Natural killer cell (primary cell): ENCODE results near the gene CRYGS. TPM values are rescaled to one million over a fixed set of nuclear protein-coding genes. Genes with fewer than 3 reads are reported as not detected.

Experiments
- ATAC-seq, 3 donors: fragments of 150-1000 bp in 2 of 3; fragments of 200-7000 bp in 1 of 3; cut with Tn5 transposase; 1 replicate in 1 of 3; 2 replicates in 2 of 3; pipeline ENCODE4 v1.10.0; 2021; ENCODE audit warnings: mild to moderate bottlenecking in 2 of 3, moderate library complexity in 2 of 3
- DNase-seq, 2 donors: peaks; one replicate each; pipeline versions ENCODE4 v3.0.0 to v3.0.0-alpha.2; 2013 to 2021; ENCODE audit warnings: mixed read lengths in 1 of 2
- H3K27ac ChIP-seq: one replicate; pipeline ENCODE4 v1.5.1; 2013; ENCODE audit warnings: mild to moderate bottlenecking, low read length
- H3K27me3 ChIP-seq: one replicate; pipeline ENCODE4 v1.6.1; 2013; ENCODE audit warnings: low read length; ENCODE audit not compliant: control insufficient read depth, insufficient read depth
- H3K36me3 ChIP-seq: one replicate; pipeline ENCODE4 v1.6.1; 2013; ENCODE audit warnings: low read length; ENCODE audit not compliant: control insufficient read depth, insufficient read depth
- H3K4me1 ChIP-seq: one replicate; pipeline ENCODE4 v1.6.1; 2013; ENCODE audit warnings: low read length; ENCODE audit not compliant: control insufficient read depth, insufficient read depth
- H3K4me3 ChIP-seq: one replicate; pipeline ENCODE4 v1.5.1; 2013; ENCODE audit warnings: low read length
- H3K9me3 ChIP-seq: one replicate; pipeline ENCODE4 v1.6.1; 2013; ENCODE audit warnings: low read length; ENCODE audit not compliant: control insufficient read depth, insufficient read depth
- H3K27ac Mint-ChIP-seq, 2 donors: one replicate each; pipeline ENCODE4 v1.8.0; 2022; ENCODE audit warnings: mild to moderate bottlenecking in 2 of 2, mixed read lengths in 2 of 2, moderate library complexity in 1 of 2
- H3K27me3 Mint-ChIP-seq, 2 donors: one replicate each; pipeline ENCODE4 v1.8.0; 2022; ENCODE audit warnings: low read depth in 2 of 2, mixed read lengths in 2 of 2
- H3K36me3 Mint-ChIP-seq: one replicate; pipeline ENCODE4 v1.8.0; 2022; ENCODE audit warnings: mixed read lengths
- H3K4me1 Mint-ChIP-seq, 2 donors: one replicate each; pipeline ENCODE4 v1.8.0; 2022; ENCODE audit warnings: mixed read lengths in 2 of 2
- H3K4me3 Mint-ChIP-seq: one replicate; pipeline ENCODE4 v1.8.0; 2022; ENCODE audit warnings: mild to moderate bottlenecking, moderate library complexity, mixed read lengths
- H3K9me3 Mint-ChIP-seq, 2 donors: one replicate each; pipeline ENCODE4 v1.8.0; 2022; ENCODE audit warnings: mixed read lengths in 2 of 2
- CTCF ChIP-seq: fragments of 200-600 bp; IDR thresholded peaks from one replicate; pipeline ENCODE4 v1.8.0; 2022; ENCODE audit warnings: antibody characterized with exemption
- WGBS: methylation state at CpG from one replicate; pipeline ENCODE4 v1.1.7; 2013; ENCODE audit warnings: missing lambda C conversion rate; ENCODE audit not compliant: insufficient coverage; 5-methylcytosine and 5-hydroxymethylcytosine counted together
- intact Hi-C: fragments of 100-400 bp; cut with micrococcal nuclease; formaldehyde crosslinking; loops from one replicate; pipeline ENCODE4 v1.14.2; 2022
- total RNA-seq, 4 donors: library from RNA; stranded (reverse); fragments of 120-200 nt in 1 of 4; gene quantifications; one replicate each; pipeline versions ENCODE4 v1.2.3 to v1.2.4, GENCODE V29; 2013 to 2022

CRYGS gene
- total RNA-seq, 3 donors from 2014 or later (not counting 1 experiment from before 2014, with no cell fraction given): 2.1 to 3.4 (median 2.5) TPM

DNA sequence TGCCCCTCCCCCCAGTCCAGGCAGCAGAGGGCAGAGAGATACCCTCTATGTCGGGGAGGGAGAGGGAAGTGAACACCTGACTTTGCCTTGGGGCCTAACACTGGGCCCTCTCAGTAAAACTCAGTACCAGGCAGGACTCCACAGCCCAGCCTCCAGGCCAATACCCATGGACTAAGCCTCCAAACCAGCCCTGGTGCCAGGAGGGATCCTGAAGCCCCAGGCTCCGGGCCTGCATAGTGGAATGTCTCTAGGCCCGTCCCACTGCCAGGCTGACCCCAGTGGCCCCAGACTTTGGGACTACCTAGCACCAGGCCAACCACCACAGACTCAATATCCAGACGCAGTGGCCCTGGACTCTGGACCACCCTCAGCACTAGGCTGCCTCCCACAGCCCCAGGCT is 46.6 kb downstream of the CRYGS start:
- H3K27ac Mint-ChIP-seq: no peak overlapping the region
- H3K27ac ChIP-seq: no peak overlapping the region
- ATAC-seq (peak in 1 of 3 donors; percentile 30), DNase-seq (no peak)
- no peak overlapping the region for H3K4me3 ChIP-seq
- no peaks in the 10 kb centered on the region for H3K9me3 ChIP-seq
- no peaks in the 10 kb centered on the region for H3K36me3 Mint-ChIP-seq
- H3K4me1 ChIP-seq: no peaks in the 10 kb centered on the region
- H3K4me1 Mint-ChIP-seq: peaks cover under 1 to 2% of the 10 kb centered on the region in 2 donors
- intact Hi-C loops: no loop called here
- H3K9me3 Mint-ChIP-seq: no peaks in the 10 kb centered on the region
- peaks cover 0 to 17% of the 10 kb centered on the region in 2 donors for H3K27me3 Mint-ChIP-seq
- no peak for TF ChIP-seq CTCF
- no peak overlapping the region for H3K4me3 Mint-ChIP-seq
- no peaks in the 10 kb centered on the region for H3K27me3 ChIP-seq
- H3K36me3 ChIP-seq: no peaks in the 10 kb centered on the region
- 96% methylated on average over 4 of the region's 4 CpGs for WGBS

DNA sequence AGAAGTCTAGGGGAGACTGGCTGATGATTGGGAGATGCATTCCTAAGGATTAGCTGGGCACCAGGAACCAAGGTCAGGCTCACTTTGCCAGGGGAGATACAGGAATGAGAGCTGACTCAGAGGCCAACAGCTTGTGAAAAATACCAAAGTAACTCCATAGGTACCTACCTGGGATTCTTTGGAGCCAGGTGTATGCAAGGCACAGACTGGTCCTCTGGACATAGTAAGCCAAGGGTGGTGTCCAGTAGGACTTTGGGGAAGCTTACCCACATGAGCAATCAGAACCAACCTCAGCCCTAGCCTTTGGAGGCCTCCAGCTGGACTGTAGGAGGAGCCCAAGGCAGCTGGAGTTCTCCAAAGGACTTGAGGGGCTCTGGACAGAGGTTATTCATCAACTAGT is 47.5 kb downstream of the CRYGS start:
- Mint-ChIP-seq H3K9me3 (no peaks in the 10 kb centered on the region), H3K27me3 (peaks cover 0 to 17% of the 10 kb centered on the region in 2 donors), H3K36me3 (no peaks in the 10 kb centered on the region), H3K4me3 (no peak overlapping the region), H3K27ac (no peak overlapping the region), H3K4me1 (no peaks in the 10 kb centered on the region)
- no peak overlapping the region for H3K27ac ChIP-seq
- no peak for ATAC-seq
- no peak for DNase-seq
- intact Hi-C loops: no loop called here
- no peaks in the 10 kb centered on the region for H3K4me1 ChIP-seq
- no peak overlapping the region for H3K4me3 ChIP-seq
- H3K27me3 ChIP-seq: no peaks in the 10 kb centered on the region
- no peak for TF ChIP-seq CTCF
- no peaks in the 10 kb centered on the region for H3K9me3 ChIP-seq
- H3K36me3 ChIP-seq: no peaks in the 10 kb centered on the region

- H3K36me3 ChIP-seq: no peaks in the 10 kb centered on the region
- no peaks in the 10 kb centered on the region for H3K9me3 ChIP-seq
- no peaks in the 10 kb centered on the region for H3K9me3 Mint-ChIP-seq
- DNase-seq (no peak), ATAC-seq (no peak)
- H3K36me3 Mint-ChIP-seq: no peaks in the 10 kb centered on the region
- H3K4me1 Mint-ChIP-seq: no peaks in the 10 kb centered on the region
- TF ChIP-seq CTCF: no peak
- intact Hi-C loops: no loop called here
- H3K27me3 Mint-ChIP-seq: peaks cover 0 to 13% of the 10 kb centered on the region in 2 donors
- H3K27ac Mint-ChIP-seq: no peak overlapping the region
- no peak overlapping the region for H3K27ac ChIP-seq
- H3K4me3 Mint-ChIP-seq: no peak overlapping the region
- no peaks in the 10 kb centered on the region for H3K4me1 ChIP-seq
- H3K27me3 ChIP-seq: no peaks in the 10 kb centered on the region
- 96% methylated on average over 3 of the region's 3 CpGs for WGBS
- H3K4me3 ChIP-seq: no peak overlapping the region
These were observed 48.2 kb downstream of the CRYGS start for GRCh38 chr3:186496016-186496415.

DNA sequence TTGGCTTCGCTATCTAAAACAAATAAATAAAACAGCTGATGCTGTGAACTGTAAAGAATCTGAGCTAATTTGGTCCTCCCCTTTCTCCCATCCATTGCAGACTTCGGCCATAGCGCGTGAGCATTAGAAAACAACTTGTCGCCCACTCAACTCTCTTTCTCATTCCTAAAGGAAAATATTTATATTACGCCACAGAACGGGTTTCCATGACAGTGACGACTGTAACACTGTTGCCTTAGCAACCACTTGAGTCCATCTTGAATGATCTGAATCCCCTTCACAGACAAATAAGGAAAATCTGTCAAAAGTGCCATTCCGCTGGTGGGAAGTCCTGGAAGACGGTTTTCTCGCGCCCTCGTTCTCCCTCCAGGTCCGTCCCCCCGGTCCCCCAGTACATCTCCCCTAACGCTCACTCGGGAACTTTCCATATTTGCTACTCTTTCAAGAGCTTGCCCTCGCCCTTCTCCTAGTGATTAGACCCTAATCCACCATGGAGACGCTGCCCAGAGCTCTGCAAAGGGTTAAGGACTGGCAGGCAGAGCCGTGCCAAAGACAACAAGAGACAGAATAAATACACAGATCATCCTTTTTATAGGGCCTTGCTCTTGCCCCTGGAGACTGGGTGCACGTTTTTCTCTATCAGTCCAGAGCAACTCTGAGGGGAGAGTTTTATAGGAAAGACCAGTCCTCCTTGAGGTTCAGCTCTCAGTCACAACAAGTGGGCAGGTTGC is 50.5 kb downstream of the CRYGS start:
- no peaks in the 10 kb centered on the region for H3K9me3 ChIP-seq
- no peak overlapping the region for H3K27ac ChIP-seq
- Mint-ChIP-seq H3K27me3 (peaks cover 6 to 8% of the 10 kb centered on the region in 2 donors), H3K36me3 (no peaks in the 10 kb centered on the region), H3K4me1 (no peaks in the 10 kb centered on the region), H3K27ac (no peak overlapping the region), H3K4me3 (no peak overlapping the region), H3K9me3 (no peaks in the 10 kb centered on the region)
- 89% methylated on average over 21 of the region's 21 CpGs for WGBS
- no peaks in the 10 kb centered on the region for H3K27me3 ChIP-seq
- H3K4me1 ChIP-seq: no peaks in the 10 kb centered on the region
- H3K36me3 ChIP-seq: no peaks in the 10 kb centered on the region
- DNase-seq (no peak), ATAC-seq (no peak)
- intact Hi-C loops: no loop called here
- H3K4me3 ChIP-seq: no peak overlapping the region
- no peak for TF ChIP-seq CTCF
